ENCODE results near the gene BFSP1.

- TF ChIP-seq CTCF (IDR thresholded peaks at IDR 0.05; ENCODE audit: extremely low read depth in 1 of 2, insufficient read depth in 1 of 2, low read depth in 1 of 2, low read length in 2 of 2): no peak
- TF ChIP-seq POLR2AphosphoS5 (IDR thresholded peaks at IDR 0.05; ENCODE audit: insufficient read depth, low read depth, low read length): no peak
Observed at GRCh38 chr20:17501701-17502100, 29.5 kb downstream of the BFSP1 start.

All from endothelial cell of umbilical vein (primary cell).